GM23338 (cell line): ENCODE data around the gene GLCE. TPM values are rescaled to one million over a fixed set of nuclear protein-coding genes. Genes with fewer than 3 reads are reported as not detected.

ENCODE experiments used
- ATAC-seq: fragments of 200-7000 bp; cut with Tn5 transposase; 3 replicates; pipeline ENCODE4 v1.9.1; 2020
- DNase-seq: peaks from one replicate; pipeline ENCODE4 v3.0.0-alpha.2; 2015; ENCODE audit warnings: low spot score
- H2AFZ ChIP-seq: fragments of 200-600 bp; sonication (generic); 2 replicates; pipeline ENCODE4 v1.8.0; 2016; ENCODE audit warnings: antibody characterized with exemption, mild to moderate bottlenecking, moderate library complexity
- H3F3A ChIP-seq: fragments of 200-600 bp; sonication (generic); replicated peaks from 2 replicates; pipeline ENCODE4 v1.8.0; 2017; ENCODE audit warnings: antibody characterized with exemption, mixed run types, low read depth
- H3K27ac ChIP-seq: fragments of 200-600 bp; sonication (generic); 2 replicates; pipeline ENCODE4 v1.6.1; 2016; ENCODE audit warnings: low read depth
- H3K27me3 ChIP-seq: fragments of 200-600 bp; sonication (generic); 2 replicates; pipeline ENCODE4 v1.8.0; 2016; ENCODE audit warnings: mild to moderate bottlenecking, mixed run types, moderate library complexity; ENCODE audit not compliant: insufficient read depth
- H3K36me3 ChIP-seq: fragments of 200-600 bp; sonication (generic); 2 replicates; pipeline ENCODE4 v1.8.0; 2016; ENCODE audit warnings: mild to moderate bottlenecking; ENCODE audit not compliant: insufficient read depth
- H3K4me1 ChIP-seq: fragments of 200-600 bp; sonication (generic); 2 replicates; pipeline ENCODE4 v1.8.0; 2016; ENCODE audit warnings: mild to moderate bottlenecking, moderate library complexity; ENCODE audit not compliant: insufficient read depth
- H3K4me2 ChIP-seq: fragments of 200-600 bp; sonication (generic); 2 replicates; pipeline ENCODE4 v1.7.1; 2017; ENCODE audit warnings: mixed run types
- H3K4me3 ChIP-seq: fragments of 200-600 bp; sonication (generic); 2 replicates; pipeline ENCODE4 v1.6.1; 2016; ENCODE audit warnings: mixed run types
- H3K79me2 ChIP-seq: fragments of 200-600 bp; sonication (generic); replicated peaks from 2 replicates; pipeline ENCODE4 v1.8.0; 2017; ENCODE audit warnings: mild to moderate bottlenecking; ENCODE audit not compliant: insufficient read depth
- H3K9me2 ChIP-seq: fragments of 200-600 bp; sonication (generic); 2 replicates; pipeline ENCODE4 v1.8.0; 2017; ENCODE audit not compliant: insufficient read depth
- H4K20me1 ChIP-seq: fragments of 200-600 bp; sonication (generic); replicated peaks from 2 replicates; pipeline ENCODE4 v1.8.0; 2017; ENCODE audit warnings: mild to moderate bottlenecking; ENCODE audit not compliant: insufficient read depth
- H3K27ac Mint-ChIP-seq: 2 replicates; pipeline ENCODE4 v1.8.0; 2020; ENCODE audit warnings: inconsistent platforms, mild to moderate bottlenecking, moderate library complexity, mixed read lengths
- H3K27me3 Mint-ChIP-seq: 3 replicates; pipeline ENCODE4 v1.8.0; 2022; ENCODE audit warnings: low read depth, mild to moderate bottlenecking, moderate library complexity, mixed read lengths, inconsistent platforms; ENCODE audit not compliant: insufficient read depth, poor library complexity
- H3K36me3 Mint-ChIP-seq: 3 replicates; pipeline ENCODE4 v1.8.0; 2021; ENCODE audit warnings: low read depth, mild to moderate bottlenecking, inconsistent platforms, moderate library complexity, mixed read lengths
- H3K4me1 Mint-ChIP-seq: 3 replicates; pipeline ENCODE4 v1.8.0; 2020; ENCODE audit warnings: mild to moderate bottlenecking, inconsistent platforms, mixed read lengths
- H3K4me3 Mint-ChIP-seq: 3 replicates; pipeline ENCODE4 v1.8.0; 2021; ENCODE audit warnings: moderate library complexity, mild to moderate bottlenecking, inconsistent platforms, mixed read lengths
- H3K9me3 Mint-ChIP-seq: 3 replicates; pipeline ENCODE4 v1.8.0; 2020; ENCODE audit warnings: moderate library complexity, mild to moderate bottlenecking, inconsistent platforms, mixed read lengths
- CREB1 ChIP-seq: fragments of 250-450 bp; sonication (Bioruptor Pico); IDR thresholded peaks from 2 replicates; pipeline ENCODE4 v1.5.0; 2020; ENCODE audit warnings: low read depth, mild to moderate bottlenecking, moderate library complexity
- EZH2 ChIP-seq: fragments of 200-600 bp; sonication (generic); IDR thresholded peaks from one replicate; pipeline ENCODE4 v1.8.0; 2017; ENCODE audit warnings: antibody characterized with exemption, mild to moderate bottlenecking, low read depth; ENCODE audit not compliant: unreplicated experiment
- NANOG ChIP-seq: IDR thresholded peaks from 2 replicates; pipeline ENCODE4 v1.6.1; 2016; ENCODE audit warnings: antibody characterized with exemption, borderline replicate concordance
- POLR2AphosphoS5 ChIP-seq: IDR thresholded peaks from 2 replicates; pipeline ENCODE4 v1.6.1; 2016; ENCODE audit warnings: antibody characterized with exemption, low read depth
- STAT1 ChIP-seq: IDR thresholded peaks from one replicate; pipeline ENCODE4 v1.6.1; 2016; ENCODE audit warnings: antibody characterized with exemption; ENCODE audit not compliant: unreplicated experiment
- ZNF114 ChIP-seq: fragments of 250-450 bp; sonication (Bioruptor Pico); IDR thresholded peaks from 2 replicates; pipeline ENCODE4 v1.5.0; 2020; ENCODE audit warnings: mild to moderate bottlenecking, moderate library complexity
- ZNF331 ChIP-seq: fragments of 250-450 bp; sonication (Bioruptor Pico); IDR thresholded peaks from 2 replicates; pipeline ENCODE4 v1.5.0; 2020; ENCODE audit warnings: low read depth, mild to moderate bottlenecking, moderate library complexity
- ZNF462 ChIP-seq: fragments of 250-450 bp; sonication (Bioruptor Pico); IDR thresholded peaks from 2 replicates; pipeline ENCODE4 v1.5.0; 2020; ENCODE audit warnings: mild to moderate bottlenecking, moderate library complexity
- polyA plus RNA-seq: library from polyadenylated mRNA; unstranded; fragments of >200 nt; fragmentation: Nextera tagmentation; extraction: Ambion mirVana; gene quantifications from 2 replicates; pipeline ENCODE4 v1.2.1, GENCODE V29; 2016
- total RNA-seq: library from RNA; depleted of rRNA; stranded (reverse); fragments of >200 nt; shearing (Covaris generic); gene quantifications from 2 replicates; pipeline ENCODE4 v1.2.3, GENCODE V29; 2014
- TF ChIP-seq, protein P1 (sequence below): IDR thresholded peaks from 2 replicates; pipeline ENCODE4 v1.6.1; 2016; ENCODE audit warnings: antibody characterized with exemption

GLCE gene
- total and polyA plus RNA-seq, 2 experiments from 2014 or later = 7.5 to 15.5 TPM

DNA sequence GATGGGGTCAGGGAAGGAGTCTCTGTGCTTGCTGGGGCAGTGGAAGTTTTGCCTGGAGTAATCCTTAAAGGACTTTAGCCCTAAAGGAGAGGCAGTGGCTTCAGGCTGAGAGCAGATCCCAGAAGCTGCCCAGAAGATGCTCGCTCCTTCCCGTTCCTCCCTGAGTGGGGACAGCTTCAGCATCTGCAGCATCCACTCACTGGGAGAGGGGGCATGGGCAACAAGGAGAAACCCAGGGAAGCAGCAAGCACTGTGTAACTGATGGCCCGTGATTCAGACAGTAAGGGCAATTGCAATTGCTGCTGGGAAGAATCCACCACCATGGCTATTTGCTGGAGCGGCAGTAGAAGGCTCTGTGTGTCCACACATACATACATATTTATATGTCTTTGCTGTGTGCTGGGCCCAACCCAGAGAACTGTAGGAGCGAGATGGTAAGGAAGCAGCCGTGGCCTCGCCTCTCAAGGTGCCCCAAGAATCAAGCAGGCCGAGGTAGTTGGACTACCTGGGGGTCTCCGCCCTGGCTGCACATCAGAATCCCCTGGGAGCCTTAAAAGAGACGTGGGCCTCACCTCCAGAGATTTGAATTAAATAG lies 132.5 kb downstream of the GLCE start (continued):
- TF ChIP-seq, protein P1, sequence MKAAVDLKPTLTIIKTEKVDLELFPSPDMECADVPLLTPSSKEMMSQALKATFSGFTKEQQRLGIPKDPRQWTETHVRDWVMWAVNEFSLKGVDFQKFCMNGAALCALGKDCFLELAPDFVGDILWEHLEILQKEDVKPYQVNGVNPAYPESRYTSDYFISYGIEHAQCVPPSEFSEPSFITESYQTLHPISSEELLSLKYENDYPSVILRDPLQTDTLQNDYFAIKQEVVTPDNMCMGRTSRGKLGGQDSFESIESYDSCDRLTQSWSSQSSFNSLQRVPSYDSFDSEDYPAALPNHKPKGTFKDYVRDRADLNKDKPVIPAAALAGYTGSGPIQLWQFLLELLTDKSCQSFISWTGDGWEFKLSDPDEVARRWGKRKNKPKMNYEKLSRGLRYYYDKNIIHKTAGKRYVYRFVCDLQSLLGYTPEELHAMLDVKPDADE = no peak
- TF ChIP-seq STAT1 = no peak
- TF ChIP-seq ZNF462 (CRISPR knock-in tag) = no peak

DNA sequence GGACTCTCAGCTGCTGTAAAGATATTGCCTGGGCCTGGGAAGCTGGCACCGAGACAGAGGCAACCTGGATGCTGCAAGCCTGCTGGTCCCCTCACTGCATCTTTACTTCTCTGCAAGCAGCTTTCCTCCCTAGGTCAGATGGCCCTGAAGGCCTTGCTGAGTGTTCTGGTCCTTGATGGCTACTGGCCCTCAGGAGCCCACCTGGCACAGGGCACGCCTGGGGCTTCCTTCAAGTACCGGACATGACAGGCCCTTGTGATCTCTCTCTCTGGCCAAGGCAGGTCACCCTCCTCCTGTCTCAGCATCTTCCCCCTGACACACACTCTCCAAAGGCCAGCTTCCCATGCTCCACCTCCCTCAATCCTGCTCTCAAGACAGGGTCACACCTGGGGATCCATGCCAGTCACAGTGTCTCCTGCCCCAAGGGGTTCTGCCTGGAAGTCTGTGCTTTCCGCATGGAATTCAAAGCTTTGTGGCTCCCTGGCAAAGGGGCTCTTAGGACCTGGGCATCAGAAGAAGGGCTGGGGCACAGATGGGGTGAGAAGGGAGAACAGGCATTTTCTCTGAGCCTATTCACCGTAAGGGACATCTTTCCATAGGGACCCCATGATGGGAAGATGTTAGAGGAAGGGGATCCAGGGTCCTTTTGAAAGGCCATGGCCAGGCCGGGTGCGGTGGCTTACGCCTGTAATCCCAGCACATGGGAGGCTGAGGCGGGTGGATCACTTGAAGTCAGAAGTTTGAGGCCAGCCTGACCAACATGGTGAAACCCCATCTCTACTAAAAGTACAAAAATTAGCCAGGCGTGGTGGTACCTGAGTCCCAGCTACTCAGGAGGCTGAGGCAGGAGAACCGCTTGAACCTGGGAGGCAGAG lies 133.5 kb downstream of the GLCE start:
- no peaks in the 10 kb centered on the region for H4K20me1 ChIP-seq
- Mint-ChIP-seq H3K4me1 (peaks cover 10% of the 10 kb centered on the region), H3K9me3 (no peaks in the 10 kb centered on the region), H3K27me3 (peaks cover 6% of the 10 kb centered on the region), H3K27ac (no peak overlapping the region), H3K36me3 (no peaks in the 10 kb centered on the region), H3K4me3 (no peak overlapping the region)
- no peak overlapping the region for H3K4me2 ChIP-seq
- H3K27ac ChIP-seq = no peak overlapping the region
- no peaks in the 10 kb centered on the region for H3K79me2 ChIP-seq
- TF ChIP-seq CREB1 (CRISPR knock-in tag) (no peak), NANOG (no peak), ZNF114 (CRISPR knock-in tag) (no peak), ZNF331 (CRISPR knock-in tag) (no peak), POLR2AphosphoS5 (no peak), STAT1 (no peak), EZH2 (no peak)
- TF ChIP-seq, protein P1 = no peak
- peaks cover 17% of the 10 kb centered on the region for H3K27me3 ChIP-seq
- ATAC-seq (no peak), DNase-seq (no peak)
- no peaks in the 10 kb centered on the region for H3F3A ChIP-seq
- no peak overlapping the region for H2AFZ ChIP-seq
- H3K36me3 ChIP-seq = no peaks in the 10 kb centered on the region
- H3K9me2 ChIP-seq = no peaks in the 10 kb centered on the region
- H3K4me3 ChIP-seq = no peak overlapping the region
- peaks cover 7% of the 10 kb centered on the region; the same call in 1 of the 2 replicates for H3K4me1 ChIP-seq
